Measurements from ENCODE around the gene MORN1.

The MORN1 gene

GRCh38 chr1:2427051-2427450 lies 35.7 kb upstream of the MORN1 start:
- POLR2A ChIA-PET = no interaction called here
- CTCF ChIA-PET = interaction anchor here (0.8 to 1.6 kb wide), 3 partner anchors 9 to 121 kb away, joined by 3 to 7 read pairs (median 4); no protein-coding TSS in a partner anchor
- no peak for TF ChIP-seq CTCF (IDR thresholded peaks at IDR 0.05; ENCODE audit: insufficient read depth, low read length, missing control alignments)
- no peak for DNase-seq (ENCODE audit: low read depth, low spot score)
- no peak overlapping the region for H3K4me3 ChIP-seq (ENCODE audit: low read depth, low read length)

GRCh38 chr1:2426540-2426939 lies 35.2 kb upstream of the MORN1 start:
- no peak for DNase-seq (ENCODE audit: low read depth, low spot score)
- H3K4me3 ChIP-seq (ENCODE audit: low read depth, low read length) = no peak overlapping the region
- POLR2A ChIA-PET = no interaction called here
- no peak for TF ChIP-seq CTCF (IDR thresholded peaks at IDR 0.05; ENCODE audit: insufficient read depth, low read length, missing control alignments)
- CTCF ChIA-PET = interaction anchor here (1.5 to 1.6 kb wide), 2 partner anchors 8 to 11 kb away, joined by 4 to 7 read pairs; no protein-coding TSS in a partner anchor

- TF ChIP-seq CTCF (IDR thresholded peaks at IDR 0.05; ENCODE audit: insufficient read depth, low read length, missing control alignments) = no peak
- DNase-seq (ENCODE audit: low read depth, low spot score) = no peak
- ChIA-PET CTCF (interaction anchor here (0.8 to 1.3 kb wide), 2 partner anchors 8 to 11 kb away, joined by 3 read pairs; no protein-coding TSS in a partner anchor), POLR2A (no interaction called here)
- no peak overlapping the region for H3K4me3 ChIP-seq (ENCODE audit: low read depth, low read length)
Measured at GRCh38 chr1:2425892-2426291, 34.5 kb upstream of the MORN1 start.

GRCh38 chr1:2422523-2422922 lies 31.2 kb upstream of the MORN1 start:
- POLR2A ChIA-PET = no interaction called here
- no peak for TF ChIP-seq CTCF (IDR thresholded peaks at IDR 0.05; ENCODE audit: insufficient read depth, low read length, missing control alignments)
- CTCF ChIA-PET = interaction anchor here (0.7 to 1.8 kb wide), 4 partner anchors 8 to 126 kb away, joined by 3 to 8 read pairs (median 4); no protein-coding TSS in a partner anchor
- no peak overlapping the region for H3K4me3 ChIP-seq (ENCODE audit: low read depth, low read length)
- no peak for DNase-seq (ENCODE audit: low read depth, low spot score)

- no peak for DNase-seq (ENCODE audit: low read depth, low spot score)
- no peak for TF ChIP-seq CTCF (IDR thresholded peaks at IDR 0.05; ENCODE audit: insufficient read depth, low read length, missing control alignments)
- POLR2A ChIA-PET = no interaction called here
- CTCF ChIA-PET = interaction anchor here (2.1 to 7.7 kb wide), 3 partner anchors 11 to 1005 kb away, joined by 5 to 138 read pairs (median 8); no protein-coding TSS in a partner anchor
- no peak overlapping the region for H3K4me3 ChIP-seq (ENCODE audit: low read depth, low read length)
Measured at GRCh38 chr1:2419416-2419815, 28.1 kb upstream of the MORN1 start.

GRCh38 chr1:2418791-2419320 lies 27.5 kb upstream of the MORN1 start:
- H3K4me3 ChIP-seq (ENCODE audit: low read depth, low read length) = no peak overlapping the region
- no peak for TF ChIP-seq CTCF (IDR thresholded peaks at IDR 0.05; ENCODE audit: insufficient read depth, low read length, missing control alignments)
- ChIA-PET CTCF (interaction anchor here (1.1 to 7.7 kb wide), 4 partner anchors 8 to 1006 kb away, joined by 4 to 138 read pairs (median 6); no protein-coding TSS in a partner anchor), POLR2A (no interaction called here)
- no peak for DNase-seq (ENCODE audit: low read depth, low spot score)

Data from AG04449 (cell line).